K562 treated with DMSO at 1 percent for 4 hours (cell line): ENCODE data around the gene PPTC7. TPM values are rescaled to one million over a fixed set of nuclear protein-coding genes. Genes with fewer than 3 reads are reported as not detected.

Source experiments
- total RNA-seq: library from RNA; unstranded; fragments of 300-600 nt; gene quantifications from 2 replicates; pipeline ENCODE4 v1.2.3, GENCODE V29; 2022; ENCODE audit not compliant: insufficient read depth

The PPTC7 gene
- total RNA-seq, result 13.6 and 15.3 TPM in 2 replicates

GRCh38 chr12:110583137-110584059, at the start of gene PPTC7:
TSS of gene PPTC7 (minus strand) at chr12:110583318. CDS start at chr12:110583031, 287 bp downstream.

GRCh38 chr12:110613771-110614684, 30.9 kb upstream of the PPTC7 start, which contains the start of gene TCTN1:
TSS of gene TCTN1 (plus strand) at chr12:110614129. CDS start at chr12:110614183, 54 bp downstream.

GRCh38 chr12:110501752-110502738, 81.1 kb downstream of the PPTC7 start, which contains the start of the genes RAD9B and VPS29:
TSS of gene RAD9B (plus strand) at chr12:110502331. CDS start at chr12:110502338, 7 bp downstream.
TSS of gene VPS29 (minus strand) at chr12:110502111. CDS start at chr12:110502051, 60 bp downstream.

Other genes starting within 250 kb of the PPTC7 start
- gene ANAPC7, start 179.6 kb downstream of the PPTC7 start, total RNA-seq, result 62.5 and 64.0 TPM in 2 replicates
- gene ARPC3, start 133.0 kb downstream of the PPTC7 start, total RNA-seq, result 257 and 270 TPM in 2 replicates
- 35.6 and 42.9 TPM in 2 replicates for gene GPN3, start 115.1 kb downstream of the PPTC7 start, total RNA-seq
- gene FAM216A, start 114.5 kb downstream of the PPTC7 start, total RNA-seq, result 11.5 and 16.8 TPM in 2 replicates
- 100 and 127 TPM in 2 replicates for gene VPS29, start 81.2 kb downstream of the PPTC7 start, total RNA-seq
- gene RAD9B, start 81.0 kb downstream of the PPTC7 start, total RNA-seq, result 1.5 and 3.3 TPM in 2 replicates
- gene TCTN1, start 30.8 kb upstream of the PPTC7 start, total RNA-seq, result 6.3 and 11.8 TPM in 2 replicates
- 4.2 and 4.3 TPM in 2 replicates for gene HVCN1, start 105.8 kb upstream of the PPTC7 start, total RNA-seq
- 144 and 156 TPM in 2 replicates for gene PPP1CC, start 159.6 kb upstream of the PPTC7 start, total RNA-seq